ENCODE measurements around the gene CERS6.

DNA sequence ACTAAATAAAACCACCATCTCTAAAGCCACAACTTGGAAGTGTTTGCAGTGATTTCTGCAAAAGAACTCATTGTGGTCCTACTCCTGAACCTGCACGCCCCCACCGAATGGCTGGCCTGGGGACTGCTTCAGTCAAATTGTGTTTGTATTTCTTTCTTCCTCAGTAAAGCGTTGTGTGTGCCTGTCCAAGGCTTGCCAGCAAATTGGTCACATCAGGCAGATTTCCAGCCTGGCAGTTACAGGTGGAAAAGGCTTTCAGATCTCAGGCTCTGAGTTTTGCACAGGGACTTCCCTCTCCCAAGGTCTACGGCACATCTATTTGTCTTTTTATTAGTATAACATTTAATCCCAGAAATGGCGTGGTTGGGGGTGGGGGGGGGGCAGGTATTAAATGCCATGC lies 292.4 kb downstream of the CERS6 start:
- TF ChIP-seq, protein P1, sequence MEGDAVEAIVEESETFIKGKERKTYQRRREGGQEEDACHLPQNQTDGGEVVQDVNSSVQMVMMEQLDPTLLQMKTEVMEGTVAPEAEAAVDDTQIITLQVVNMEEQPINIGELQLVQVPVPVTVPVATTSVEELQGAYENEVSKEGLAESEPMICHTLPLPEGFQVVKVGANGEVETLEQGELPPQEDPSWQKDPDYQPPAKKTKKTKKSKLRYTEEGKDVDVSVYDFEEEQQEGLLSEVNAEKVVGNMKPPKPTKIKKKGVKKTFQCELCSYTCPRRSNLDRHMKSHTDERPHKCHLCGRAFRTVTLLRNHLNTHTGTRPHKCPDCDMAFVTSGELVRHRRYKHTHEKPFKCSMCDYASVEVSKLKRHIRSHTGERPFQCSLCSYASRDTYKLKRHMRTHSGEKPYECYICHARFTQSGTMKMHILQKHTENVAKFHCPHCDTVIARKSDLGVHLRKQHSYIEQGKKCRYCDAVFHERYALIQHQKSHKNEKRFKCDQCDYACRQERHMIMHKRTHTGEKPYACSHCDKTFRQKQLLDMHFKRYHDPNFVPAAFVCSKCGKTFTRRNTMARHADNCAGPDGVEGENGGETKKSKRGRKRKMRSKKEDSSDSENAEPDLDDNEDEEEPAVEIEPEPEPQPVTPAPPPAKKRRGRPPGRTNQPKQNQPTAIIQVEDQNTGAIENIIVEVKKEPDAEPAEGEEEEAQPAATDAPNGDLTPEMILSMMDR (optimal IDR thresholded peaks at IDR 0.05 in 1 of 3, IDR thresholded peaks at IDR 0.05 in 1 of 3, conservative IDR thresholded peaks at IDR 0.05 in 1 of 3; ENCODE audit: extremely low read depth in 1 of 3, insufficient read depth in 2 of 3, low read length in 3 of 3): no peak
- no peak for TF ChIP-seq EZH2 (IDR thresholded peaks at IDR 0.05; ENCODE audit: low read length)
